DOHH2 (cell line): Measurements from ENCODE around the gene TWIST2.

ENCODE experiments used
- CTCF ChIP-seq: fragments of 200-600 bp; sonication (generic); IDR thresholded peaks from one replicate; pipeline ENCODE4 v1.5.1; 2014; ENCODE audit warnings: antibody characterized with exemption, mild to moderate bottlenecking, low read depth, low read length; ENCODE audit not compliant: poor library complexity, severe bottlenecking
- EZH2phosphoT487 ChIP-seq: fragments of 200-600 bp; sonication (generic); IDR thresholded peaks from 2 replicates; pipeline ENCODE4 v1.6.1; 2017; ENCODE audit warnings: borderline replicate concordance, mild to moderate bottlenecking, antibody characterized with exemption, low read length, moderate library complexity, mixed read lengths

DNA sequence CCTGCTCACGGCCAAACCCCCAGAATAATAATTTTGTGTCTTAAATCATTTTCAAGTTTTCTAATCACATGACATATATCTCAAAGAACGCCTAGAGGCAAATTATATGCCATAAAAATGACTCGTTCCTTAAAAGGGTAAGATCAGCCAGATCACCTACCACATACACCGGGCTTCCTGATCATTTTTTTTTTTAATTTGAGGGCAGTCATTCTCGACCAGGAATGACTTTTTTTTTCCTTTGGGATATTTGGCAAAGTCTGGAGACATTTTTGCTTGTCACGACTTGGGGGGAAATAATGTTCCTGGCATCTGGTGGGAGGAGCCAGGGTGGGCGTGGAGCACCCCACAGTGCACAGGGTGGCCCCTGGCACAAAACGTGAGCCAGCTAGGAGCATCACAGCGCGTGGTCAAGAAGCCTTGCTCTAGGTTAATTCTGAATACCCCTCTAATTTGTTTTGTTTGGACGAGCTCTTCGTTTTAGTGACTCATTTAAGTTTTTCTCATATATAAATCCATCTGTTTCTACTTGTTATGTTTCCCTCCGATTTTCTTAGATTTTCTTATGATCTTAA is 94.9 kb downstream of the TWIST2 start:
- TF ChIP-seq CTCF (no peak), EZH2phosphoT487 (no peak)
